H1 (cell line): ENCODE results near the gene SH3D19. TPM values are rescaled to one million over a fixed set of nuclear protein-coding genes. Genes with fewer than 3 reads are reported as not detected.

Experiments used
- CTCF ChIA-PET: fragments of 300-600 bp; sonication (Branson Sonifier 250); formaldehyde crosslinking; loops from one replicate; lab custom pipeline; 2021; ENCODE audit not compliant: partially characterized antibody; lab: Charles Lee
- POLR2A ChIA-PET: fragments of 300-600 bp; sonication (Branson Sonifier 250); formaldehyde crosslinking; loops from one replicate; lab custom pipeline; 2021; ENCODE audit warnings: inconsistent platforms; ENCODE audit not compliant: partially characterized antibody; lab: Charles Lee
- DNase-seq, 2 experiments: peaks; one replicate each; pipeline versions ENCODE4 v3.0.0 to v3.0.0-alpha.2; 2010 to 2022; ENCODE audit warnings: low spot score in 2 of 2, low read depth in 1 of 2, mixed read lengths in 1 of 2
- FAIRE-seq: peaks from 2 replicates; lab custom pipeline; 2011; peaks lifted over from hg19 to GRCh38; lab: Jason Lieb, UNC
- H2AFZ ChIP-seq: 2 replicates; pipeline ENCODE4 v1.8.1; 2012; ENCODE audit warnings: low read length, inconsistent platforms
- H2AK5ac ChIP-seq: 2 replicates; pipeline ENCODE4 v1.6.1; 2013; ENCODE audit warnings: low read depth, low read length
- H2BK120ac ChIP-seq: replicated peaks from 2 replicates; pipeline ENCODE3; 2013; ENCODE audit warnings: low read depth, low read length, inconsistent platforms
- H2BK12ac ChIP-seq: 2 replicates; pipeline ENCODE4 v1.6.1; 2013; ENCODE audit warnings: low read depth, low read length
- H2BK15ac ChIP-seq: 2 replicates; pipeline ENCODE4 v1.6.1; 2013; ENCODE audit warnings: low read length
- H2BK20ac ChIP-seq: 2 replicates; pipeline ENCODE4 v1.6.1; 2013; ENCODE audit warnings: low read length
- H2BK5ac ChIP-seq: 2 replicates; pipeline ENCODE4 v1.6.1; 2013; ENCODE audit warnings: low read depth, low read length
- H3K14ac ChIP-seq: 2 replicates; pipeline ENCODE4 v1.6.1; 2013; ENCODE audit warnings: inconsistent platforms; ENCODE audit not compliant: insufficient read length
- H3K18ac ChIP-seq: 2 replicates; pipeline ENCODE4 v1.6.1; 2013; ENCODE audit warnings: low read length; ENCODE audit errors: extremely low read depth
- H3K23ac ChIP-seq: 2 replicates; pipeline ENCODE4 v1.6.1; 2013; ENCODE audit warnings: inconsistent platforms; ENCODE audit not compliant: insufficient read length
- H3K23me2 ChIP-seq: 2 replicates; pipeline ENCODE4 v1.6.1; 2013; ENCODE audit warnings: low read depth, low read length
- H3K27ac ChIP-seq: 2 replicates; pipeline ENCODE4 v1.6.1; 2011; ENCODE audit warnings: low read depth, low read length, inconsistent platforms
- H3K27me3 ChIP-seq, 4 experiments: replicated peaks in 1 of 4; 1 replicate in 1 of 4; 2 replicates in 3 of 4; pipeline versions ENCODE4 v1.6.1 to v1.8.1; 2011 to 2013; ENCODE audit warnings: low read length in 3 of 4, mild to moderate bottlenecking in 3 of 4, inconsistent platforms in 2 of 4, mixed read lengths in 2 of 4, moderate library complexity in 1 of 4; ENCODE audit not compliant: control insufficient read depth in 3 of 4, insufficient read depth in 3 of 4; ENCODE audit errors: extremely low read depth in 1 of 4
- H3K36me3 ChIP-seq, 4 experiments: 2 replicates each; pipeline versions ENCODE4 v1.6.1 to v1.8.1; 2011 to 2013; ENCODE audit warnings: mild to moderate bottlenecking in 4 of 4, low read length in 3 of 4, moderate library complexity in 2 of 4, control low read depth in 1 of 4, inconsistent platforms in 1 of 4; ENCODE audit not compliant: insufficient read depth in 4 of 4, control insufficient read depth in 2 of 4
- H3K4ac ChIP-seq: replicated peaks from 2 replicates; pipeline ENCODE3; 2013; ENCODE audit warnings: low read length, low read depth, mixed read lengths, inconsistent platforms; ENCODE audit not compliant: insufficient read length
- H3K4me1 ChIP-seq, 4 experiments: replicated peaks in 1 of 4; 1 replicate in 1 of 4; 2 replicates in 3 of 4; pipeline versions ENCODE4 v1.6.1 to v1.8.1; 2011 to 2013; ENCODE audit warnings: low read length in 3 of 4, inconsistent platforms in 2 of 4, mixed read lengths in 1 of 4; ENCODE audit not compliant: insufficient read depth in 4 of 4, control insufficient read depth in 3 of 4
- H3K4me2 ChIP-seq, 2 experiments: 2 replicates each; pipeline versions ENCODE4 v1.6.1 to v1.8.1; 2011 to 2013; ENCODE audit warnings: low read depth in 2 of 2, low read length in 2 of 2, control low read depth in 1 of 2, inconsistent platforms in 1 of 2, mild to moderate bottlenecking in 1 of 2; ENCODE audit not compliant: insufficient read depth in 1 of 2
- H3K4me3 ChIP-seq, 4 experiments: fragments of 200-600, 300-600 bp in 1 of 4; sonication (generic), shearing (Covaris generic), sonication (Bioruptor Twin) in 1 of 4; 2 replicates each; pipeline versions ENCODE4 v1.5.1 to v1.8.1; 2011 to 2016; ENCODE audit warnings: low read length in 4 of 4, low read depth in 3 of 4, control low read depth in 2 of 4, inconsistent platforms in 2 of 4, mild to moderate bottlenecking in 2 of 4, mixed read lengths in 1 of 4, moderate library complexity in 1 of 4; ENCODE audit not compliant: insufficient read depth in 2 of 4; ENCODE audit errors: extremely low read depth in 1 of 4
- H3K56ac ChIP-seq: replicated peaks from 2 replicates; pipeline ENCODE3; 2013; ENCODE audit warnings: low read depth, mild to moderate bottlenecking, mixed read lengths, low read length, inconsistent platforms; ENCODE audit not compliant: insufficient read length
- H3K79me1 ChIP-seq: 2 replicates; pipeline ENCODE4 v1.6.1; 2013; ENCODE audit warnings: low read depth, low read length, control low read depth
- H3K79me2 ChIP-seq, 2 experiments: 2 replicates each; pipeline versions ENCODE4 v1.6.1 to v1.8.1; 2012 to 2013; ENCODE audit warnings: low read length in 2 of 2, mild to moderate bottlenecking in 2 of 2, inconsistent platforms in 1 of 2; ENCODE audit not compliant: insufficient read depth in 2 of 2, control insufficient read depth in 1 of 2
- H3K9ac ChIP-seq, 4 experiments: replicated peaks in 1 of 4; 1 replicate in 1 of 4; 2 replicates in 3 of 4; pipeline versions ENCODE4 v1.6.1 to v1.8.1; 2011 to 2013; ENCODE audit warnings: low read depth in 3 of 4, low read length in 3 of 4, control low read depth in 2 of 4, mild to moderate bottlenecking in 2 of 4, moderate library complexity in 2 of 4, inconsistent platforms in 1 of 4; ENCODE audit errors: extremely low read depth in 1 of 4
- H3K9me3 ChIP-seq, 2 experiments: 2 replicates each; pipeline versions ENCODE4 v1.6.1 to v1.8.1; 2012 to 2013; ENCODE audit warnings: mild to moderate bottlenecking in 2 of 2, moderate library complexity in 2 of 2, control low read depth in 1 of 2, inconsistent platforms in 1 of 2, low read depth in 1 of 2, low read length in 1 of 2, mixed read lengths in 1 of 2; ENCODE audit not compliant: insufficient read depth in 2 of 2
- H4K20me1 ChIP-seq, 2 experiments: replicated peaks in 1 of 2; 2 replicates each; pipeline versions ENCODE3 to v1.8.1; 2011 to 2013; ENCODE audit warnings: inconsistent platforms in 2 of 2, low read length in 2 of 2, mild to moderate bottlenecking in 1 of 2; ENCODE audit not compliant: insufficient read depth in 2 of 2, control insufficient read depth in 1 of 2
- H4K5ac ChIP-seq: 2 replicates; pipeline ENCODE4 v1.6.1; 2013; ENCODE audit warnings: low read length, low read depth, mixed read lengths, inconsistent platforms; ENCODE audit not compliant: insufficient read length
- H4K8ac ChIP-seq: 2 replicates; pipeline ENCODE4 v1.8.0; 2013; ENCODE audit warnings: mild to moderate bottlenecking, moderate library complexity, low read length, inconsistent platforms; ENCODE audit not compliant: insufficient read depth; ENCODE audit errors: extremely low read depth
- H4K91ac ChIP-seq: replicated peaks from 2 replicates; pipeline ENCODE3; 2013; ENCODE audit warnings: low read length, mixed read lengths, inconsistent platforms; ENCODE audit not compliant: insufficient read length
- PHF8 ChIP-seq: fragments of 200-600 bp; sonication (generic); conservative IDR thresholded peaks from 2 replicates; pipeline ENCODE4 v1.7.1; 2012; ENCODE audit warnings: low read depth, mild to moderate bottlenecking, inconsistent platforms, low read length, moderate library complexity
- POLR2AphosphoS5 ChIP-seq: IDR thresholded peaks from 2 replicates; pipeline ENCODE4 v1.6.1; 2011; ENCODE audit warnings: low read depth, low read length
- RAD21 ChIP-seq, 2 experiments: IDR thresholded peaks in 1 of 2; conservative IDR thresholded peaks in 1 of 2; 2 replicates each; pipeline ENCODE4 v1.6.1; 2011; ENCODE audit warnings: low read depth in 2 of 2, low read length in 2 of 2, improper control_type of control experiment in 1 of 2, inconsistent platforms in 1 of 2, mild to moderate bottlenecking in 1 of 2, moderate library complexity in 1 of 2
- WGBS, 2 experiments: shearing (Covaris generic) in 1 of 2; methylation state at CpG; one replicate each; pipeline versions ENCODE4 v1.1.6 to v1.1.7; 2013 to 2015; ENCODE audit warnings: low lambda C conversion rate in 2 of 2, mixed read lengths in 2 of 2, inconsistent platforms in 1 of 2, low coverage in 1 of 2, missing lambda C conversion rate in 1 of 2; ENCODE audit not compliant: insufficient replicate concordance in 2 of 2, insufficient coverage in 1 of 2, insufficient read length in 1 of 2; ENCODE audit errors: extremely low coverage in 1 of 2, missing lambda C conversion rate in 1 of 2; 5-methylcytosine and 5-hydroxymethylcytosine counted together
- polyA plus RNA-seq, 7 experiments: library from polyadenylated mRNA; depleted of rRNA in 3 of 7; stranded (reverse) in 5 of 7; unstranded in 2 of 7; fragments of >200 nt in 5 of 7; fragments of 200-250 nt in 2 of 7; gene quantifications; 1 replicate in 5 of 7; 2 replicates in 1 of 7; 4 replicates in 1 of 7; pipeline versions ENCODE4 v1.2.1 to v1.2.3, GENCODE V29; 2011 to 2013; ENCODE audit warnings: missing spikeins in 2 of 7, mixed read lengths in 2 of 7
- total RNA-seq: library from RNA; stranded (reverse); fragmentation: NEBNext Ultra II Directional; extraction: Animal tissue kit (Norgen Biotek cat#: 25700); gene quantifications from 2 replicates; pipeline ENCODE4 v1.2.1, GENCODE V29; 2021

SH3D19 gene
- total and polyA plus RNA-seq, 2 of the 8 experiments (the other 6 are each of a cell fraction or from before 2014, with no cell fraction given): 11.7 to 51.3 TPM

- H3K9ac ChIP-seq: no peak overlapping the region
- H3K14ac ChIP-seq: no peak overlapping the region
- no peak overlapping the region for H3K56ac ChIP-seq
- CTCF ChIA-PET: interaction anchor here (0.6 kb wide), 2 partner anchors 10 to 11 kb away, joined by 3 to 5 read pairs; no protein-coding TSS in a partner anchor
- FAIRE-seq (no peak), DNase-seq (no peak)
- H3K4me3 ChIP-seq: no peak overlapping the region
- H3K27me3 ChIP-seq: no peaks in the 10 kb centered on the region
- no peak overlapping the region for H3K4ac ChIP-seq
- no peak overlapping the region; the same call in 1 of the 2 replicates for H4K8ac ChIP-seq
- H3K79me2 ChIP-seq: no peaks in the 10 kb centered on the region
- H3K4me1 ChIP-seq: no peaks in the 10 kb centered on the region
- H2BK20ac ChIP-seq: no peak overlapping the region
- H4K91ac ChIP-seq: no peak overlapping the region
- H2BK15ac ChIP-seq: no peak overlapping the region
- H2BK120ac ChIP-seq: no peak overlapping the region
- no peak for TF ChIP-seq RAD21 (IDR thresholded peaks at IDR 0.05 in 1 of 2, conservative IDR thresholded peaks at IDR 0.05 in 1 of 2; ENCODE audit: low read depth in 2 of 2, low read length in 2 of 2)
- no peak for TF ChIP-seq PHF8
- peak; percentile 80 for TF ChIP-seq POLR2AphosphoS5
- peaks cover 0 to 8% of the 10 kb centered on the region in 2 experiments for H4K20me1 ChIP-seq
- H2BK5ac ChIP-seq: no peak overlapping the region
- H3K9me3 ChIP-seq: no peaks in the 10 kb centered on the region
- no peaks in the 10 kb centered on the region for H3K79me1 ChIP-seq
- H3K27ac ChIP-seq: no peak overlapping the region
- H3K18ac ChIP-seq: no peak overlapping the region
- H4K5ac ChIP-seq: no peak overlapping the region
- H2AK5ac ChIP-seq: no peak overlapping the region
- peaks cover 5 to 35% (median 29%) of the 10 kb centered on the region in 4 experiments; a peak in 7 of 8 replicates for H3K36me3 ChIP-seq
- POLR2A ChIA-PET: interaction anchor here (1.4 to 4.4 kb wide), 2 partner anchors 8 to 11 kb away, joined by 8 to 37 read pairs; partner anchors contain the start of gene RPS3A
- no peak overlapping the region for H3K4me2 ChIP-seq
- H2AFZ ChIP-seq: no peak overlapping the region
- no peaks in the 10 kb centered on the region; the same call in 1 of the 2 replicates for H3K23me2 ChIP-seq
- H3K23ac ChIP-seq: no peak overlapping the region
- WGBS, 2 experiments: 100% methylated on average over 3 of the region's 3 CpGs; no CpG with 5 or more reads in 1 of the 2 experiments
- H2BK12ac ChIP-seq: no peak overlapping the region
Observed at GRCh38 chr4:151110236-151110635, 215.2 kb downstream of the SH3D19 start.
